ENCODE data around the gene ATP2B2.

The ATP2B2 gene

GRCh38 chr3:10453431-10454163 lies 51.8 kb downstream of the ATP2B2 start:
- in situ Hi-C loops (cut with MboI; ENCODE audit: low sequenced_read_pairs): no loop called here

- in situ Hi-C loops (cut with MboI; ENCODE audit: low sequenced_read_pairs): no loop called here
Measured at GRCh38 chr3:10450494-10451440, 54.6 kb downstream of the ATP2B2 start.

- in situ Hi-C loops (cut with MboI; ENCODE audit: low sequenced_read_pairs): no loop called here
Measured at GRCh38 chr3:10449436-10449835, 56.0 kb downstream of the ATP2B2 start.

GRCh38 chr3:10448544-10448943 lies 56.8 kb downstream of the ATP2B2 start:
- in situ Hi-C loops (cut with MboI; ENCODE audit: low sequenced_read_pairs): no loop called here

GRCh38 chr3:10447527-10448260 lies 57.7 kb downstream of the ATP2B2 start:
- in situ Hi-C loops (cut with MboI; ENCODE audit: low sequenced_read_pairs): no loop called here

GRCh38 chr3:10447110-10447509 lies 58.3 kb downstream of the ATP2B2 start:
- in situ Hi-C loops (cut with MboI; ENCODE audit: low sequenced_read_pairs): no loop called here

GRCh38 chr3:10445561-10446175 lies 59.7 kb downstream of the ATP2B2 start:
- in situ Hi-C loops (cut with MboI; ENCODE audit: low sequenced_read_pairs): no loop called here

- in situ Hi-C loops (cut with MboI; ENCODE audit: low sequenced_read_pairs): no loop called here
Measured at GRCh38 chr3:10444511-10444910, 60.9 kb downstream of the ATP2B2 start.

GRCh38 chr3:10444110-10444429 lies 61.3 kb downstream of the ATP2B2 start:
- in situ Hi-C loops (cut with MboI; ENCODE audit: low sequenced_read_pairs): no loop called here

GRCh38 chr3:10443272-10444109 lies 61.9 kb downstream of the ATP2B2 start:
- in situ Hi-C loops (cut with MboI; ENCODE audit: low sequenced_read_pairs): no loop called here

- in situ Hi-C loops (cut with MboI; ENCODE audit: low sequenced_read_pairs): no loop called here
Measured at GRCh38 chr3:10442151-10442795, 63.1 kb downstream of the ATP2B2 start.

- in situ Hi-C loops (cut with MboI; ENCODE audit: low sequenced_read_pairs): no loop called here
Measured at GRCh38 chr3:10440684-10441083, 64.7 kb downstream of the ATP2B2 start.

GRCh38 chr3:10438902-10439610 lies 66.3 kb downstream of the ATP2B2 start:
- in situ Hi-C loops (cut with MboI; ENCODE audit: low sequenced_read_pairs): no loop called here

GRCh38 chr3:10437995-10438901 lies 67.1 kb downstream of the ATP2B2 start:
- in situ Hi-C loops (cut with MboI; ENCODE audit: low sequenced_read_pairs): no loop called here

- in situ Hi-C loops (cut with MboI; ENCODE audit: low sequenced_read_pairs): no loop called here
Measured at GRCh38 chr3:10437272-10437994, 68.0 kb downstream of the ATP2B2 start.

- in situ Hi-C loops (cut with MboI; ENCODE audit: low sequenced_read_pairs): no loop called here
Measured at GRCh38 chr3:10435850-10436249, 69.5 kb downstream of the ATP2B2 start.

GRCh38 chr3:10434938-10435336 lies 70.4 kb downstream of the ATP2B2 start:
- in situ Hi-C loops (cut with MboI; ENCODE audit: low sequenced_read_pairs): no loop called here

Measured in HL-60/S4 treated with retinoic acid at 250 ng/mL for 4 days and 3 days (cell line).